GM23248 (cell line): Measurements from ENCODE around the gene ZSWIM5. TPM values are rescaled to one million over a fixed set of nuclear protein-coding genes. Genes with fewer than 3 reads are reported as not detected.
"Not testable (repeated sequence)": the region's sequence is repeated elsewhere in the genome, so short reads cannot be mapped to it uniquely, and the experiment has no call there.

ENCODE experiments used
- DNase-seq: peaks from one replicate; pipeline ENCODE4 v3.0.0-alpha.2; 2015
- H2AFZ ChIP-seq: fragments of 200-600 bp; sonication (generic); 2 replicates; pipeline ENCODE4 v1.6.1; 2016; ENCODE audit warnings: antibody characterized with exemption
- H3F3A ChIP-seq: fragments of 200-600 bp; sonication (generic); 2 replicates; pipeline ENCODE4 v1.6.1; 2016; ENCODE audit warnings: mild to moderate bottlenecking, antibody characterized with exemption, mixed run types; ENCODE audit not compliant: insufficient read depth
- H3K27ac ChIP-seq: fragments of 200-600 bp; sonication (generic); 2 replicates; pipeline ENCODE4 v1.5.1; 2016; ENCODE audit warnings: mild to moderate bottlenecking
- H3K27me3 ChIP-seq: fragments of 200-600 bp; sonication (generic); replicated peaks from 2 replicates; pipeline ENCODE4 v1.6.1; 2016; ENCODE audit warnings: mild to moderate bottlenecking; ENCODE audit not compliant: insufficient read depth
- H3K36me3 ChIP-seq: fragments of 200-600 bp; sonication (generic); 2 replicates; pipeline ENCODE4 v1.6.1; 2016; ENCODE audit warnings: low read depth, mild to moderate bottlenecking
- H3K4me1 ChIP-seq: fragments of 200-600 bp; sonication (generic); 2 replicates; pipeline ENCODE4 v1.6.1; 2016; ENCODE audit warnings: mild to moderate bottlenecking; ENCODE audit not compliant: insufficient read depth
- H3K4me2 ChIP-seq: fragments of 200-600 bp; sonication (generic); one replicate; pipeline ENCODE4 v1.6.1; 2016; ENCODE audit warnings: mild to moderate bottlenecking; ENCODE audit not compliant: unreplicated experiment
- H3K4me3 ChIP-seq: fragments of 200-600 bp; sonication (generic); 2 replicates; pipeline ENCODE4 v1.5.1; 2016; ENCODE audit warnings: mild to moderate bottlenecking
- H3K79me2 ChIP-seq: fragments of 200-600 bp; sonication (generic); 2 replicates; pipeline ENCODE4 v1.6.1; 2016; ENCODE audit warnings: mild to moderate bottlenecking; ENCODE audit not compliant: insufficient read depth
- H3K9ac ChIP-seq: fragments of 200-600 bp; sonication (generic); 2 replicates; pipeline ENCODE4 v1.6.1; 2016; ENCODE audit warnings: mild to moderate bottlenecking
- H3K9me2 ChIP-seq: fragments of 200-600 bp; sonication (generic); 2 replicates; pipeline ENCODE4 v1.6.1; 2016; ENCODE audit warnings: mixed run types, mild to moderate bottlenecking, moderate library complexity; ENCODE audit not compliant: insufficient read depth
- H3K9me3 ChIP-seq: fragments of 200-600 bp; sonication (generic); one replicate; pipeline ENCODE4 v1.6.1; 2017; ENCODE audit warnings: low read depth
- H4K20me1 ChIP-seq: fragments of 200-600 bp; sonication (generic); 2 replicates; pipeline ENCODE4 v1.6.0; 2016; ENCODE audit not compliant: insufficient read depth
- EZH2 ChIP-seq: fragments of 200-600 bp; sonication (generic); IDR thresholded peaks from 2 replicates; pipeline ENCODE4 v1.6.1; 2018; ENCODE audit warnings: antibody characterized with exemption, mild to moderate bottlenecking; ENCODE audit not compliant: insufficient read depth, poor library complexity, severe bottlenecking
- EZH2phosphoT487 ChIP-seq: fragments of 200-600 bp; sonication (generic); IDR thresholded peaks from 2 replicates; pipeline ENCODE4 v1.6.1; 2018; ENCODE audit warnings: antibody characterized with exemption, moderate library complexity, mild to moderate bottlenecking, low read depth; ENCODE audit not compliant: insufficient read depth
- WGBS, 2 experiments: methylation state at CpG; one replicate each; pipeline ENCODE4 v1.1.6; 2015 to 2017; ENCODE audit warnings: low lambda C conversion rate in 2 of 2, low coverage in 1 of 2; ENCODE audit errors: missing lambda C conversion rate in 2 of 2; 5-methylcytosine and 5-hydroxymethylcytosine counted together
- in situ Hi-C: fragments of 300-500 bp; cut with MboI; formaldehyde crosslinking; loops from 2 replicates; pipeline ENCODE4 v1.15.0; 2020
- polyA plus RNA-seq: library from polyadenylated mRNA; unstranded; fragments of >200 nt; fragmentation: Nextera tagmentation; extraction: Ambion mirVana; gene quantifications from 2 replicates; pipeline ENCODE4 v1.2.1, GENCODE V29; 2016
- total RNA-seq: library from RNA; depleted of rRNA; stranded (reverse); fragments of >200 nt; shearing (Covaris generic); gene quantifications from 2 replicates; pipeline ENCODE4 v1.2.3, GENCODE V29; 2014

Gene ZSWIM5
- total and polyA plus RNA-seq, 2 experiments from 2014 or later: 0.06 to 0.54 TPM

DNA sequence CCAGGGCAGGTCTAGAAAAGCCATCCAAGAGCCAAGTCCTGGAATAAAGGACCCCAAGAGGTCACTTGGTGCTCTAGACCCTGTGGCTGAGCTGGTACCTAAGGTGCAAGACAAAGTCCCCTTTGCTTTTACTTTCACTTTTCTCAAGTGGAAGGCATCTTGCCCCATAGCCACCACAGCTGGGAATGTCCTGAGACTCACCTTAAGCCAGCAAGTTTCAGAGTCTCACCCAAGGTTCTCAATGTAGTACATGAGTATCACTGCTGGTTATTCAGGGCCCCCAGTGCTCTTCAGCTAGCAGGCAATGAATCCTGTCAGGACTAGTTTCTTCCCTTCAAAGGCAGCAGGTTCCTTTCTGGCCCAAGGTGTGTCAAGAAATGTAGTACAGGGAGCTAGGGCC lies 126.9 kb downstream of the ZSWIM5 start:
- no peak for DNase-seq
- Histone ChIP-seq H4K20me1 (no peaks in the 10 kb centered on the region), H3K4me3 (no peak overlapping the region), H3K79me2 (no peaks in the 10 kb centered on the region), H3K27me3 (no peaks in the 10 kb centered on the region), H3K27ac (no peak overlapping the region), H3K4me2 (no peak overlapping the region), H2AFZ (no peak overlapping the region), H3K36me3 (no peaks in the 10 kb centered on the region), H3K4me1 (no peaks in the 10 kb centered on the region), H3K9me3 (no peaks in the 10 kb centered on the region), H3F3A (no peaks in the 10 kb centered on the region), H3K9me2 (no peaks in the 10 kb centered on the region), H3K9ac (no peak overlapping the region)
- TF ChIP-seq EZH2 (no peak), EZH2phosphoT487 (no peak)
- in situ Hi-C loops: no loop called here

DNA sequence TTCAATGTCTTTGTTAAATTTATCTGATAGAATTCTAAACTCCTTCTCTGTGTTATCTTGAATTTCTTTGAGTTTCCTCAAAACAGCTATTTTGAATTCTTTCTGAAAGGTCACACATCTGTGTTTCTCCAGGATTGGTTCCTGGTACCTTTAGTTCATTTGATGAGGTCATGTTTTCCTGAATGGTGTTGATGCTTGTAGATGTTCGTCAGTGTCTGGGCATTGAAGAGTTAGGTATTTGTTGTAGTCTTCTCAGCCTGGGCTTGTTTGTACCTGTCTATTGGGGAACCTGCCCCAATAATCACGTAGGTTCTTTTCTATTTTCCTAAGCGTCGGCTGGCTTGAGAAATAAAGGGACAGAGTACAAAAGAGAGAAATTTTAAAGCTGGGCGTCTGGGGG lies 129.4 kb downstream of the ZSWIM5 start:
- in situ Hi-C loops, H3K9me3 ChIP-seq, H4K20me1 ChIP-seq, H3K79me2 ChIP-seq, H3K4me1 ChIP-seq, H3K4me3 ChIP-seq, H3K27ac ChIP-seq, H3K9ac ChIP-seq, H2AFZ ChIP-seq, H3K27me3 ChIP-seq, H3K4me2 ChIP-seq, H3F3A ChIP-seq, DNase-seq, H3K36me3 ChIP-seq, H3K9me2 ChIP-seq: not testable (repeated sequence)
- 68 to 74% methylated on average over 5 of the region's 5 CpGs for whole genome bisulfite sequencing, 2 experiments

DNA sequence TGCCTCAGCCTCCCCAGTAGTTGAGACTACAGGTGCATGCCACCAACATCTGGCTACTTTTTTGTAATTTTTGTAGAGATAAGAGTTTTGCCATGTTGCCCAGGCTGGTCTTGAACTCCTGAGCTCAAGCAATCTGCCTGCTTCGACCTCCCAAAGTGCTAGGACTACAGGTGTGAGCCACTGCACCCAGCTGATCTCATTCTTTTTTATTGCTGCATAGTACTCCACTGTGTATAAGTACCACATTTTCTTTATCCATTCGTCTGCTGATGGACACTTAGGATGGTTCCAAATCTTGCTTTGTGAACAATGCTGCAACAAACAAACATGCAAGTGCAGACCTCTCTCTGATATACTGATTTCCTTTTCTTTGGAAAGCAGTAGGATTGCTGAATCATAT lies 134.8 kb downstream of the ZSWIM5 start:
- no peaks in the 10 kb centered on the region for H3K9me2 ChIP-seq
- H3F3A ChIP-seq: no peaks in the 10 kb centered on the region
- no peaks in the 10 kb centered on the region for H3K9me3 ChIP-seq
- no peaks in the 10 kb centered on the region for H4K20me1 ChIP-seq
- no peaks in the 10 kb centered on the region for H3K27me3 ChIP-seq
- in situ Hi-C loops: no loop called here
- H3K4me2 ChIP-seq: no peak overlapping the region
- no peak overlapping the region for H2AFZ ChIP-seq
- no peak for DNase-seq
- WGBS, 2 experiments: 18 to 24% methylated on average over 2 of the region's 2 CpGs
- no peak overlapping the region for H3K4me3 ChIP-seq
- no peak overlapping the region for H3K9ac ChIP-seq
- no peak for TF ChIP-seq EZH2phosphoT487
- TF ChIP-seq EZH2: no peak
- no peaks in the 10 kb centered on the region for H3K36me3 ChIP-seq
- no peaks in the 10 kb centered on the region for H3K79me2 ChIP-seq
- no peaks in the 10 kb centered on the region for H3K4me1 ChIP-seq
- H3K27ac ChIP-seq: no peak overlapping the region

DNA sequence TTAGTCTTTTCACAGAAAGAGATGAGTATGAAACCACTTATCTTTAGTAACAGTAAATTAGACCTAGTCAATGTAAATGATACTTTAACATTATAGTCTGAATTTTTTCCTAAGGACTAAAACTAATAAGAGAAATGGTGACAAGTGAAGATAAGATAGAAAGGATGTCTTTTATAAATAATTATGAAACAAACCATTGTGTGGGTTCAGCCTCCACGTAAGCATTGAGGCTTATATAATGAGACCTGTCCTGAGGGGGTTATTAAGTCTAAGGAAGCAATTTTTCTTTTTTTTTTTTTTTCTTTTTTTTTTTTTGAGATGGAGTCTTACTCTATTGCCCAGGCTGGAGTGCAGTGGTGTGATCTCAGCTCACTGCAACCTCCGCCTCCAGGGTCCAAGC lies 138.6 kb downstream of the ZSWIM5 start:
- H3K27ac ChIP-seq: no peak overlapping the region
- no peaks in the 10 kb centered on the region for H3K79me2 ChIP-seq
- no peaks in the 10 kb centered on the region for H3K36me3 ChIP-seq
- no peak overlapping the region for H3K4me2 ChIP-seq
- no peaks in the 10 kb centered on the region for H3K9me2 ChIP-seq
- no peak overlapping the region for H2AFZ ChIP-seq
- no peaks in the 10 kb centered on the region for H4K20me1 ChIP-seq
- 62 to 79% methylated on average over 2 of the region's 2 CpGs for WGBS, 2 experiments
- H3K4me1 ChIP-seq: no peaks in the 10 kb centered on the region
- in situ Hi-C loops: no loop called here
- no peaks in the 10 kb centered on the region for H3F3A ChIP-seq
- H3K9ac ChIP-seq: no peak overlapping the region
- TF ChIP-seq EZH2 (no peak), EZH2phosphoT487 (no peak)
- H3K9me3 ChIP-seq: no peaks in the 10 kb centered on the region
- no peak for DNase-seq
- H3K4me3 ChIP-seq: no peak overlapping the region
- H3K27me3 ChIP-seq: no peaks in the 10 kb centered on the region

DNA sequence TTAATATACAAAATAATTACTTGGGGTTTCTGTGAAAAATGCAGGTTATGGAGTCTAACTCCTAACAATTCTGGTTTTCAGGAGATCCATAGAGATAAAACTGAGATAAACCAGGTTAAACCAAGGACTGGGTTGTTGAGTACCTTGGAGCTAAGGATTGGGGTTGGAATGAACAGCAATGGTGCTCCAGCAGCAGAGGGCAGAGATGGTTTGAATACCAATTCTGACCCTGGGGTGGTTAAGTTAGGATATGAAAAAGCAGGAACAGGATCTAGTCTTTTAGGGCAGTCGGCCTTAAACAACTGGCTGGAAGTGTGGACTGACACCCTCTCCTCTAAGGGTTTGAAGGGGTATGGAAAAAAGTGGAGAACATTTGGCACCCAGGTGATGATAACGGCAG lies 141.3 kb downstream of the ZSWIM5 start:
- Histone ChIP-seq H2AFZ (no peak overlapping the region), H3K9ac (no peak overlapping the region), H3K9me3 (no peaks in the 10 kb centered on the region), H3F3A (no peaks in the 10 kb centered on the region), H3K4me3 (no peak overlapping the region), H3K4me2 (no peak overlapping the region), H3K36me3 (no peaks in the 10 kb centered on the region), H3K4me1 (no peaks in the 10 kb centered on the region), H3K79me2 (no peaks in the 10 kb centered on the region), H4K20me1 (no peaks in the 10 kb centered on the region), H3K9me2 (no peaks in the 10 kb centered on the region), H3K27ac (no peak overlapping the region), H3K27me3 (no peaks in the 10 kb centered on the region)
- no peak for DNase-seq
- no peak for TF ChIP-seq EZH2phosphoT487
- TF ChIP-seq EZH2: no peak
- 65 to 66% methylated on average over 2 of the region's 2 CpGs for WGBS, 2 experiments
- in situ Hi-C loops: no loop called here

DNA sequence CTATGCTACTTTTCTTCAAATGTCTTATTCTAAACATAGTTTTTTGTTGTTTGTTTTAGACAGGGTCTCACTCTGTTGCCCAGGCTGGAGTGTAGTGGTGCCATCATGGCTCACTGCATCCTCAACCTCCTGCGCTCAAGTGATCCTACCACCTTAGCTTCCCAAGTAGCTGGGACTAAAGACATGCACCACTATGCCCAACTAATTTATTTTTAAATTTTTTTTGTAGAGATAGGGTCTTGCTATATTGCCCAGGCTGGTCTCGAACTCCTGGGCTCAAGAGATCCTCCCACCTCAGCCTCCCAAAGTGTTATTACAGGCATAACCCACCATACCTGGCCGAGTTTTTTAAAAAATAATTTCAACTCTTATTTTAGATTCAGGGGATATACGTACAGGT lies 143.9 kb downstream of the ZSWIM5 start:
- H3K36me3 ChIP-seq, H3K79me2 ChIP-seq, H2AFZ ChIP-seq, in situ Hi-C loops, H3K4me2 ChIP-seq, H3K4me1 ChIP-seq, DNase-seq, H3K27ac ChIP-seq, H3K9me2 ChIP-seq, H3K4me3 ChIP-seq, H4K20me1 ChIP-seq, H3K9me3 ChIP-seq, H3F3A ChIP-seq, H3K27me3 ChIP-seq, H3K9ac ChIP-seq: not testable (repeated sequence)
- WGBS, 2 experiments: 63 to 64% methylated on average over 4 of the region's 4 CpGs
